Putamen (tissue), 1 donor: ENCODE data around the gene CLSTN3.
"Not testable (repeated sequence)": the region's sequence is repeated elsewhere in the genome, so short reads cannot be mapped to it uniquely, and the experiment has no call there.

Experiments
- DNase-seq: peaks from one replicate; pipeline ENCODE4 v3.0.0-alpha.2; 2016; ENCODE audit warnings: low spot score

CLSTN3 gene

DNA sequence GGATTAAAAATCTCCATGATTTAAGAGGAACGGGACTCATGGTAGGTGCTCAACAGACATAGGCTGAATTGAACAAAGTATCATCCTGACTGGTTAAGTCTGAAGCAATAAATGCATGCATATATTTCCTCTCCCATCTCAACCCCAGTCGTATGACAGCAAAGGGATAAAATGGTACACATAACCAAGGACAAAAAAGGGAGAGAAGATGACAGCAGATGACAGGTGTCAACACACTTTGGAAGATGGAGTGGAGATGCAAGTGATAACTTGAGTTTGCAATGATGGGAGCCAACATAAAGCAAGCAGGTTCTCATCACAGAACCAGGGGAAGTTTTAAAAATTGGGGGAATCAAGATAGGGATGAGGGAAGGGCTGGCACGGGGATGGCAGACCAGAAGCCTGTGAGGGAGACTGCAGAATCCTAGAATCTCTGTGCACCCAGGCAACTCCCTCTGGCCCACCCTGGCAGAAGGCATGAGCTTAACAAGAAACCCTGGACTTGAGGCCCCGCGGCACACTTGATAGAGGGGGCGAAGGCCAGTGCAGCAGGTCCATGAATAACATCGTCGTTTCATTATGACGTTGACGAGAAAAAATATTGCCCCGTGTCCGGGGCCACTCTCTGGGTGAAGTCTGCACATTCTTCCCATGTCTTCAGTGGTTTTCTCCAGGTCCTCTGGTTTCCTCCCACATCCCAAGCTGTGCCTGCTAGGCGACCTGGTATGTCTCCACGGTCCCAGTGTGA lies 26.2 kb upstream of the CLSTN3 start:
- no peak for DNase-seq

DNA sequence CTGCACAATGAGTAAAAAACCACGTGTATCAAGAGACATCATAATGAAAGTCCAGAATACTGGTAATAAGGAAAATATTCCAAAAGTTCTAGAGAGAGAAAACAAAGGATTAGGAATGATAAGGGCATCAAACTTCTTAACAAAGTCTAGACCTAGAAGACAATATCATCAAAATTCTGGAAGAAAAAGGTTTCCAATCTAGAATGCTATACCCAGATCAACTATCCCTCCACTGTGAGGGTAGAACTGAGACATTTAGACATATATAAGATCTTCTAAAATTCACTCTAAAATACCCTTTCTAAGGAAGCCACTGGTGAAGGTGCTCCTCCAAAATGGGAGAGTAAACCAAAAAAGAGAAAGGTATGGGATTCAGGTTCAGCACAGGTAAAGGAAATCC lies 24.1 kb upstream of the CLSTN3 start:
- DNase-seq, result no peak

DNA sequence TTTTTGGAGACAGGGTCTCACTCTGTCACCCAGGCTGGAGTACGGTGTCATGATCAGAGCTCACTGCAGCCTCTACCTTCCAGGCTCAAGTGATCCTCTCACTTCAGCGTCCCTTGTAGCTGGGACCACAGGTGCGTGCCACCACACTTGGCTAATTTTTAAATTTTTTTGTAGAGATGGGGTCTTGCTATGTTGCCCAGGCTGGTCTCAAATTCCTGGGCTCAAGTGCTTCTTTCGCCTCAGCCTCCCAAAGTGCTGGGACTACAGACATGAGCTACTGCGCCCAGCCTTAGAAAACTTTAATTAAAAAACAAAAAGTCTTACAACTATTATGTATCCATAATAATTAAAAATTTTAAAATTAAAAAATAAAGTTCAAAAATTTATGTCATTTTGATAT lies 23.0 kb upstream of the CLSTN3 start:
- not testable (repeated sequence) for DNase-seq

DNA sequence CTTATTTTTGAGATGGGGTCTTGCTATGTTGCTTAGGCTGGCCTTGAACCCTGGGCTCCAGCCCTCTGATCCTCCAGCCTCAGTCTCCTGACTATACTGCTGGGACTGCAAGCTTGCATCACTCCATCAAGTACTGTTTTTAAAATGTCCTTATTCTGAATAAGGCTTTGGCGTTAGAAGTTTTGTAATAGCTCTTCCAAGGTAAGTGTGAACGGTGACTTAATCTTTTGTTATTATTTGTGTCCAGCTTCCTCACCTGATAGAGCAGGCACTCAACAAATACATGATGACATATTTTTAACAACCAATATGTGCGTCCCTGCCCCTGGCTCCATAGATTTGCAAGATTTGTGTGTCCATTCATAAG lies 22.6 kb upstream of the CLSTN3 start:
- no peak for DNase-seq

DNA sequence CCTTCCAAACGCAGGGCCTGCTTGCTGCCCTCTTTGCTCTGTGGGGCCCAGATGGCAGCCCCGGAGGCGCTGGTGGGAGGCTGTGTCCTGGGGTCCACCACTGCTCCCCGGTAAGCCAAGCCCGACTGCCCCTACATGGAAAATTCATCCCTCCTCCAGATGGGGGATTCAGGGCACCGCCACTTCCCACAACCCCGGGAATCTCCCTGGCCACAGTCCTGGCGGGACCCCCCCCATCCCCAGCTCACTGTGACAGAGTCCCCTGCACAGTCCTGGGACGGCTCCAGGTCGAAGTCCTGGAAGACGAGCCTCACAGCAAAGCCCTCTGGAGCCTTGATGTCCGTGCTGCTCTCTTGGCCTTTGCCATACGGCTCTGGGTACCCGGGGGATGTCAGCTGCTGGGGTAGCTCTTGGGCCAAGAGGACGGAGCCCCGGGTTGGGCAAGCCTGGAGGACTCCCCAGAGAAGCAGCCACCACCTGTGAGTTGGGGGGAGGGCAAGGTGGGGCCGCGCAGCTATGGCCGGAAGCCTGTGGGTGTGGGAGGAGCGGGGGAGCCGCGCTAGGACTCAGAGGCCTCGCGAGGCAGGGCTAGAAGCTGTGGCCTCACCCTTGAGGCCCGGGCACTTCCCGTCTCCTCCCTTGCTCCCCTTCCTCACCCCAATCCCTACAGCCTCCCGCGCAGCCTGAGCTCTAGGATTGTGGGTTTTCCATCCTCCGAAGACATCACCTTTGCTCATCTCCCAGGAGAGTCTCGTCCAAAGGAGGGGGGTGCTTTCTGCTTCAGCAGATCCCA lies 22.0 kb upstream of the CLSTN3 start:
- DNase-seq, result no peak

DNA sequence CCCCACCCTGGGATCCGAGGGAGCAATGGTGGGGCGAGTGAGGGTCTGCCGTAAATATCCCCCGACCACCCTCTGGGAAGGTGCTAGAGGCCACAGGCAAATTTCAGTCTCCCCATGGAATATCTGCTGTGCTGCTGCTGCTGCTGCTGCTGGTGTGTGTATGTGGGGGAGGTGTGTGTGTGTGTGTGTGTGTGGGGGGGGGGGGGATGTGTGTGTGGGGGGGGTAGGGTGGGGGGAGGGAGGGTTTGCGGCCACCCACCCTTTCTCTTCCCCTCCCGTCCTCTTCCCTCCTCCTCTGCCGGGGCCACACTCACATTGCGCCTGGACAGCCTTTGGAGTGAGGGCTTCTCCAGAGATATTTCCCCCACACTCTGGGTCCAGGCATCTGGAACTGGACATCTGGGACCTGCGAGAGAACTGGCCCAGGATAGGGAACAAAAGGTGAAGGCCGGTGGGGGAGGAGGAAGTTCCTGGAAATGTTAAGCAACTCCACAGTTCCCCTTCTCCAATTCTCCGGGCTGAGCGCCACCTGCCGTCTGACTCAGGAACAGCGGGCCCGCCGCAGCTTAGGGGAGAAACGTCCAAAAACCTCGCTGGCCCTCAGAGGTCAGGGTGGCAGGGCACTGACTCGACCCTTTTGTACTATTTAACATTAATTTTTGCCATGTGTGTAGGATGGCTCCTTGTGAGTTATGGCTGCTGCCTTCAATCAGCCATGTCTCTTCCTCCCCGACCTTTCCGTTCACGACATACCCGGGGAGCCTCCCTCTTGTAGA lies 21.2 kb upstream of the CLSTN3 start, which contains the start of gene C1RL:
Gene C1RL, minus strand, starts transcription at position 419 of the 776 bp plus-strand sequence. Its CDS starts 34 bp downstream, at position 385.
- peak; percentile 62 for DNase-seq

DNA sequence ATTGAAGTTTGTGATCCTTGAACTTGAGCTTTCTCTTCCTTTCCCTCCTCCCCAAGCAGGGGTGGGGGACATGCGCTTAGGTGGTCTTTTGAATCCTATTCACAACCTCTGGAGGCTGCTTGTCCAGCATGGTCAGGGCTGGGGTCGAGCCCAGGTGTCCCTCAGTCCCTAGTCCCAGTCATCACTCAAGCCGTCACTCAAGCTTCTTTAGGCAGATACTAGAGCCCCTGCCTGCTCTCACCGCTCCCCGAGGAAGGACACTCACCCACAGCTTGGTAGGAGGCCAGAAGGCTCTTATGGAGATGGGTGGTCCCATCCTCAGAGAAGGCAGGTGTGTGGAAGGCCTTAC lies 20.6 kb upstream of the CLSTN3 start:
- DNase-seq, result no peak

DNA sequence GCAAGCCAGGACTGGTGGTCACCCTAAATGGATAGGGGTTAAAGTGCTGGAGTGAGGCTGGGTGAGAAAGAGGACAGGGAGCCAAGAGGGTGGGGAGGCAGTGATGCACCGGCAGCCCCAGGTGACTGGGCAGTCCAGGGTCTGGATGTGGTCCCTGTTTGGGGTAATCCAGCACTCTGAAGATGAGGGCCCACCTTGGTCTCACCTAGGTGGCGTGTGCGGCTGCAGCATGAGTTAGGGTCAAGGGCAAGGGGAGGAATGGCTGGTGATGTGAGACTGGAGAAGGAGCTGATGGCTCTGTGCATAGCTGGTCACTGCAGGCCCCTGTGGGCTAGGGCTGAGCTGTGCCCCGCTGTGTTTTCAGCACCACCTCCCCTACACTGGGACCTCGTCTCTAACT lies 19.5 kb upstream of the CLSTN3 start:
- no peak for DNase-seq

DNA sequence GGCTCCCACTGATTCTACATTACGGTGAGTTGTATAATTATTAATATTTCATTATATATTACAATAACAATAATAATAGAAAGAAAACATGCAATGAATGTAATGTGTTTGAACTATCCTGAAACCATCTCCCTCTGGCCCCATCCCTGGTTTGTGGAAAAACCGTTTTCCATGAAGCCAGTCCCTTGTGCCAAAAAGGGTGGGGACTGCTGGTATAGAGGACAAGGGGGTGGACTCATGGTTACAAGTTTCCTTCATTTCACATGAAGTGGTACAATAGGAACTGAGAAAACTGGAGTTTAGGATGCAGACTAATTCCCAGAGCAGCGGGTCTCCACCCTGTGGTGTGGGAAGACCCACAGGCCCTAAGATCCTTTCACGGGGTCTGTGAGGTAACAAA lies 18.1 kb upstream of the CLSTN3 start:
- no peak for DNase-seq

DNA sequence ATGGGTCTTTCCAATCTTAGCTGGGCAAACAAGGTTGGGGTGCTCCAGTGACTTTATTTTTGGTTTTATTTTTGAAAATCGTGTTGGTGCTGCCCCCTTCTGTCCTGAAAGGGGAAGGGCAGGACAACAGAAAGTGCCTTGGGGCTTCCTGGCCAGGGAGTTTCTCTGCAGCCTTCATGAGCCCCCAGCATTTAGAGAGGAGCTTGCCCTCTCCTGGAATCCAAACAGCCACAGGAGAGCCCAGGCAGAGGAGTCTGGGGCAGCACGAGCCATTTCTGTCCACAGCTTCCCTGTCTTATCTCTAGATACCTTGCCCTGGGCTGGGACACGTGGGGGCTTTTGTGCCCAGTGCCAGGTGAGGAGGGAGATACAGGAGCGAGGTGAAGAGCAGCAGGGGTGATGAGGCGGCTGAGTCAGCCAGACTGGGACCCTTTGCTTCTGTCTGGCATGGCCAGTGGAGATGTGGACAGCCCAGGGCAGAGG lies 16.7 kb upstream of the CLSTN3 start:
- no peak for DNase-seq

DNA sequence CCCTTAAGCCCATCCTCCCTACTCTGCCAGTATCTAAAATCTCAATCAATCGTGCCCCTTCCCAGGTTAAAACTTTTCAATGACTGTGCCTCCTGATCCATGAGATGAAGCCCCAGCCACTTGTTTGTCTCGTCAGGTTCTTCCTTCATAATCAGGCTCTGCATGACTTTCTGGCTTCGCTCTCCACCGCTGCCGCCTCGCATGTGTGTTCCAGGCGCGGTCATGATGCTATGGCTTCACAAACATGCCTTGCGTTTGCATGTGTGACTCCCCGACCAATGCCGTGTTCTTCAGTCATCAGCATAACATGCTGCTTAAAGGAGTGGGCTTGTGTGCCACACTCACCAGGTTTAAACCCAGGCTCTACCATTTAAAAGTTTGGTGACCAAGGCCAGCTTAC lies 16.2 kb upstream of the CLSTN3 start:
- no peak for DNase-seq

DNA sequence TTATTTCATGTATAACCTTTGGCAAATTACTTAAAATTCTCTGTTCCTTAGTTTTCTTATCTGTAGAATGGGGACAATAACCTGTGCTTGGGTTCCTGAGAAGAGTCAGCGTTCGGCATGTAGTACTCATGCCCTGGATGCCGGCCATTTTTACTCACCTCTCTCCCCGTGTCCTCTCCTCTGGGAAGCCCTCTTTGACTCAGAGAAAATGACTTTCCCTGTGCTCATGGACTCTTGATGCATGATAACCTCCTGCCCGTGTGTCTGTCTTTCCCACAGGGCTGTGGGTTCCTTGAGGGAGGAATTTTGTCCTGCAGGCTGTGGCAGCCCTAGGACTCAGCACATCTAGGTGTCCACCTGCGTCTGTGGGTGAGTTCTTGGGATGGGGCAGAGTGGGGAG lies 15.3 kb upstream of the CLSTN3 start:
- no peak for DNase-seq

DNA sequence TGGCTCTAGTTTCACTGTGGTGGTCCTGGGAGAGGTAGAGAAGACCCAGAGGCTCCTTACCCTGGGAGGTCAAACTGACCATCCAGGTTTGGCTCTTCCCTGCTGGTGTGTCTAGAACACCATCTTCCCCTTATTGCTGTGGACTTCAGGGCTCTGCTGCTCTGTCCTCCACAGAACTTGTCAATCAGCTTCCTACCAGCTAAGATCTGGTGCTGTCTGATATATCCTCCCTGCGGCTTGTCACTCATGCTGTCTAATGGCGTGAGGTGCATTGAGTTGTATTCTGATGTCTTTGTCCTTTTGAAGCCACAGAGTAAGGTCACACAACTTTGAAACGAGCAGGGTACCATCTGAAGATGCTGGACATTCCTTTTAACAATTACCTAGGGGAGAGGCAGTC lies 14.0 kb upstream of the CLSTN3 start:
- no peak for DNase-seq

DNA sequence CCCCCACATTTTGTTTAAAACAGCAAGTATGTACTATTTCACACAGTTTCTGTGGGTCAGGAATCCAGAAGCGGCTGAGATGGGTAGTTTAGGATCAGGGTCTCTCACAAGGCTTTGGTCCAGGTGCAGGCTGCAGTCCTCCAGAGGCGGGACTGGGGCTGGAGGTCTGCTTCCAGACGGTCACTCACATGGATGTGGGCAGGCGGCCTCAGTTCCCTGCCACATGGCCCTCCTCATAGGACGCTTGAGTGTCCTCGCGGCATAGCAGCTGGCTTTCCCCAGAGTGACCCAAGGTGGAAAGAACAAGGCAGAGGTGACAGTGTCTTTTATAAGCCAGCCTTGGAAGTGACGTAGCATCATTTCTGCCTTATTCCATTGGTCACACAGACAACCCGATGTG lies 13.3 kb upstream of the CLSTN3 start:
- DNase-seq, result no peak

DNA sequence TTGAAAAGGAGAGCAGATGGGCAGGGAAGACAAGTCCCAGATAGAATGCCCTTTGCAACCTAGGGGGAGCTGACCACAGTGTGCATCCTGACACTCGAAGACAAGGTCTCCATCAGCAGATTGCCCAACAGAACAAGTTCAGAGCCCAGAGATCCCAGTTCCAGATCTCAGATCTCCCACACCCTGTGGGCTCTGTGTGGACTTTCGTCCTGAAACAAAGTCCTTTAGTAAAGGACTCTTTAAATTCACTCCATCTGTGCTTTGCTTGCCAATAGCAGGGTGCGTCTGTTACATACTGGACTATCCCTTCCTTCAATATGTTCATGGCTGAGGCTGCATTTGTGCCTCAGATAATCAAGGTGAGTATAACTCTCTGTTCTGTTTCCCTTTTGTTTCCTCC lies 12.5 kb upstream of the CLSTN3 start:
- no peak for DNase-seq

DNA sequence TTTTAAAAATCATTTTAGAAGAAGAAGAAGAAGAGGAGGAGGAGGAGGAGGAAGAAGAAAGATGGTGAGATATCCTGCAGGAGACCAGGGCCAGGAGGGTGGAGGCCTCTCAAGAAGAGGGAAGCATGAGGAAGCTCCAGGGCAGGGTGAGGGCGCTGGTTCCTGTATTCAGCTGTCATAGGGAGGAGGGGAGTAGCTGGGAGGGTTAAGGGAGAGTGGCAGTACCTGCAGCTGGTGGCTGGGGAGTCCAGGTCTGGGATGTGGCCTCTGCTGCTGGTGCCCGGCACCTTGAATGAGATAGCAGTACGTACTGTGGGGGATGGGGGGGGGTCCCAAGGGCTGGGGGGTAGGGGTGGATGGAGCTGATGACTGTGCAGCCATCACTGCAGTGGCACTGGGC lies 11.3 kb upstream of the CLSTN3 start:
- DNase-seq, result no peak

DNA sequence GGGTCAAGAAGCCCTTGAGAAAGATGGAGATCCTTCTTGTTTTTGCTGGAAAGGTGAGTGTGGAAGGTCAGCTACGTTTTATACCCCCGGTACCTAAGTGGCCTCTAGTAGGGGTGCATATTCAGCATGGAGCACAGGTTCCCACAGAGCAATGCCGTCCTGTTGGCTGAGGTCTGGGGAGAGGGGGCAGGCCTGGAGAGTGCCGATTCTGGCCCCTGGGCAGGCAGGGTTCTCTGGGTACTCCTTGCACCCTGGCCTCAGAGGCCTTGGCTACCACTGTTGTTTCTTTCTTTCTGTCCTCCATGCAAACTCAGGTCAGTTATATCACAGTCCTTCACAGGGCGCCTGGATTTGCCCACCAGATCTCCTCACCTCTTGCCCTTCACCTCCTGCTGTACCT lies 10.0 kb upstream of the CLSTN3 start:
- no peak for DNase-seq

DNA sequence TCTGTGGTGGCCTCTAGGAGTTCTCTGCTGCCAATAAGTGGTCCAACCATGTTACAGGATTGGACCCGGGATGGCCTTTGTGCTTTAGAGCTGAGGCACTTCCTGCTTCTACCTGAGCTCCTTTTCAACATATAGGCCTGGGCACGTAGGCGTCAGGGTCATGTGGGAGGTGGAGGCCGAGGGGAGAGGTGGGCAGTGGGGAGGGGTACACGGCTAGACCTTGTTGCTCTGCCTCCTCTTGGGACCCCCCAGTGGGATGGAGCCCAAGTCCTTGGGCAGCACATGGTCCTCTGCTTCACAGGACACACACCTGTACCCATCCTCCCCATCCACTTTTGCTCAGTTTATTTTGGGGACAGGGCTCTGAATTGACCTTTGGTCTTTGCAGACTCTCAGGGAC lies 8.8 kb upstream of the CLSTN3 start:
- no peak for DNase-seq

DNA sequence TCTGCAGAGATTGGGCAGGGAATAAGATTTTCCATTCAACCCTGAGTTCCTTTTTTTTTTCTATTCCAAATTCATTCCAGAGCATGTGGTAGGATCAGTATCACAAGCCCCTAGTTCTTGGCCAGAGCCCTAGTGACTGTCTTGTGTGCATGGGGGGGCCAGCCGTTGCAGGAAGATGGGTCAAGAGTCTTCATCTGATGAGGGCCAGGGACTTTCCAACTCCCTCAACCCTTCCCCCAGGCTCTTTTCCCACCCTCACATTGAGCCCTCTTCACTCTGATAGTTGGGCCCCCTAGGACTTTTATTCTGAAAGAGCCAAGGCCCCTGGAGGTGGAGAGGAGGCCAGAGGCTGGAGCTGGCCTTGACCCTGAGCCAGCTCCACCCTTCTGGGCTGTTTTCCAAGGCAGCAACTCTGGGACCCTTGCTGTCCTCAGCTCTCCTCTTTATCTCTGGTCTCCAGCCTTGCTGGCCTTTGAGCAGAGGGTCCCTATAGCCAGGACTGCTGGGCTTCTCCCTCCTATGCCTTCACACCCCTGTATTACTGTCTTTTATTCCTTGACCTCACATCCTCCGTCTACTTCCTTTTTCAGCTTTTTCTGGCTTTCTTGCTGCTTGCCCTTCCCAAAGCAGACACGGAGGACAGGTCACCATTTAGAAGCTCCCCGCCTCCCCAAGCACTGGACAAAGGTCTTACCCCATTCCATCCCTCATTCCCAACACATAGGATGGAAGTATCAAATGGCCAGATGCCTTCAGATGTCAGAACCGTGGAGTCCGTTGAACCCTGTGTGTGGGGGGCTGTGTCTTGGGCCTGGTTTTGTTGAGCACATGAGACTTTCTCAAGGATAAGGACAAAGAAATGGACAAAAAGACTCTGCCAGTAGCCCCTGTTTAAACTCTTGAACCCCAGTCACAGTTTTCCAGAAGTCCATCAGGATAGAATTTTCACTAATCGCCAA lies 7.1 kb upstream of the CLSTN3 start:
- DNase-seq, result no peak

DNA sequence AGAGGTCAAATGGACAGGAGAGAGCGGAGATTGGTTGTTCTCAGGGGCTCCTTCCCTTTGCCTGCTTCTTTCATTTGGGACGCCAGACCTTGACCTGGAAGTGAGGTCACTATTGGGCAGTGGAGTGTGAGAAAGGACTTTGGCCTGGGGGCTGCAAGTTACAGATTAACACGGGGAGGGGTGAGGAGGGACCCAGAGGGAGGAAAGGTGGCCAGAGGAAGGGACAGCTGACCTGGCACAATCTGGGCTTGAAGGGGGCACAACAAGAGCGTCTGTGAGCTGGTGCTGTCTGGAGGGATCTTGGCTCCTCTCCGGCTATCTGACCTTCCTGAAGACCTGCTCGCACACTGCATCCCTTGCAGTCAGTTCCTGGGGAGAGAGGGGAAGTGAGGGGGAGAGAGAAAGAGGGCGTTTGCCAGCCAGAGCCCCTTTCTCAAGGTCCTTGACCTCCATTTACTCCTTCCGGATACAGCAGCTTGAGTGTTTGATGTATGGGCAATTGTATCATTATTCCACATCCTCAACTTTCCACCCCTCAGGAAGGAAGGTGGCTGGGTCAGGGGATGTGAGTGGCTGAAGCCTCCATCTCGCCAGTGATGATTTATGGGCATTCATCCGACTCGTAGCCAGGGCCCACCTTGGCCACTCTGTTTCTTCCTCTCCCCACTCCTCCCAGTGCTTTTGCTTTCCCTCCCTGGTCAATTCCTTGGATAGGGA lies 6.2 kb upstream of the CLSTN3 start:
- DNase-seq, result no peak

DNA sequence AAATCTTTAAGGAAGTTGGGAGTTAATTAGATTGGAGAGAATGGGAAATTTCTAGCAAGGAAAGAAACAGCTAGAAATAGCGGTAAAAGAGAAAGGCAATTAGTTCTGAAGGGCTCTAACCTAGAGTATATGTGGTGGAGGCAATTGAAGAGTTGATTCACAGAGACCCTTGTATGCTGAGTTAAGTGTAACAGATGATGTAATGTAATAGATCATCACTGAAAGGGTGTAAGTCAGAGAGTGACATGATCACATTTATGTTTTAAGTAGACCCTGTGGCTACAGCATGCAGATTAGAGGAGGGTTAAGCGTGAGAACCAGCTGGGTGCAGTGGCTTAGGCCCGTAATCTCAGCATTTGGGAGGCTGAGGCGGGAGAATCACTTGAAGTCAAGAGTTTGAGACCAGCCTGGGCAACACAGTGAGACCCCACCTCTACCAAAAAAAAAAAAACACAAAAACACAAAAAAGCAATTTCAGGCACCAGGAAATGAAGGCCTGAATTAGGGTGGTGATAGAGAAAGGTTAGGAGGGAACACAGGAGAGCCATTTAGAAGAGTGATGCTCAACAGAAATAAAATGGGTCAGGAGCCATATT lies 4.4 kb upstream of the CLSTN3 start:
- no peak for DNase-seq
